BJ (cell line): ENCODE data around the gene APBA2. TPM values are rescaled to one million over a fixed set of nuclear protein-coding genes. Genes with fewer than 3 reads are reported as not detected.

ENCODE experiments used
- CTCF ChIA-PET: fragments of 350-600 bp; formaldehyde crosslinking; extraction: SDS; loops from one replicate; lab custom pipeline; 2021; ENCODE audit warnings: antibody characterized with exemption, inconsistent platforms; lab: Yijun Ruan, JAX
- POLR2A ChIA-PET: fragments of 300-600 bp; sonication (Branson Sonifier 250); formaldehyde crosslinking; extraction: SDS; loops from one replicate; lab custom pipeline; 2021; ENCODE audit warnings: antibody characterized with exemption; lab: Charles Lee
- DNase-seq: peaks from one replicate; pipeline ENCODE4 v3.0.0-alpha.2; 2011; ENCODE audit warnings: low read depth
- H3K27me3 ChIP-seq: 2 replicates; pipeline ENCODE4 v1.6.0; 2011; ENCODE audit warnings: low read length; ENCODE audit not compliant: control insufficient read depth, insufficient read depth
- H3K36me3 ChIP-seq: 2 replicates; pipeline ENCODE4 v1.5.1; 2011; ENCODE audit warnings: low read length; ENCODE audit not compliant: control insufficient read depth, insufficient read depth
- H3K4me3 ChIP-seq: 2 replicates; pipeline ENCODE4 v1.5.1; 2011; ENCODE audit warnings: low read depth, mild to moderate bottlenecking, control low read depth, low read length
- polyA plus RNA-seq: library from polyadenylated mRNA; depleted of rRNA; stranded (reverse); fragments of >200 nt; gene quantifications from 2 replicates; pipeline ENCODE4 v1.2.3, GENCODE V29; 2011
- TF ChIP-seq, protein P1 (sequence below): IDR thresholded peaks from 2 replicates; pipeline ENCODE4 v1.5.1; 2011; ENCODE audit warnings: low read depth, mild to moderate bottlenecking, control low read depth, inconsistent platforms, low read length, moderate library complexity; ENCODE audit not compliant: insufficient read depth

The APBA2 gene
- polyA plus RNA-seq, 1 experiment = 15.1 TPM

DNA sequence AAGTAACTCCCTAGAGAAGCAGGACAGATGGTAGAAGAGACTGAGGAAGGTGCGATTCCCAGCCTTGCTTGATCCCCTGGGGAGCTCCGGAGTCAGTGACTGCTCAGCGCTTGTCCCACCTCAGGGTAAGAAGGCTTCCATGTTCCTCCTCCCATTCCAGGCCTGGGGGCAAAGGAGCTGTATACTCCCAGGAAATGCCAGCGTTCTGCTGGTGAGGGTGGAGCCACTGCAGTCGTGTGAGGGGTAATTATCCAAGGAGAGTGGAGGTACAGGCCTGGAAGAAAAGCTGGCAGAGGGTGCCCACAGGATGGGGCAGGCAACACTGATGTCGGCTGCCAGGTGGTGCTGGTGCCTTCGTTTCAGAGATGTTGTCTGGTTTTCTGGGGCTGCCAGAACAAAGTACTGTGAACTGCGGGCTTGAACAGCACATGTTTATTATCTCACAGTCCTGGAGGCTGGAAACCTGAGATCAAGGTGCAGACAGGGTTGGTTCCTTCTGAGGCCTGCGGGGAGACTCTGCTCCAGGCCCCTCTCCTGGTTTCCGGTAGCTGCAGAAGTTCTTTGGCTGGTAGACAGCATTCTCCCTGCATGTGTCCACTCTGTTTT lies 12.1 kb upstream of the APBA2 start:
- ChIA-PET POLR2A (no interaction called here), CTCF (interaction anchor here (0.6 to 1.9 kb wide), 6 partner anchors 10 to 888 kb away, joined by 3 to 5 read pairs (median 4); no protein-coding TSS in a partner anchor)
- TF ChIP-seq, protein P1, sequence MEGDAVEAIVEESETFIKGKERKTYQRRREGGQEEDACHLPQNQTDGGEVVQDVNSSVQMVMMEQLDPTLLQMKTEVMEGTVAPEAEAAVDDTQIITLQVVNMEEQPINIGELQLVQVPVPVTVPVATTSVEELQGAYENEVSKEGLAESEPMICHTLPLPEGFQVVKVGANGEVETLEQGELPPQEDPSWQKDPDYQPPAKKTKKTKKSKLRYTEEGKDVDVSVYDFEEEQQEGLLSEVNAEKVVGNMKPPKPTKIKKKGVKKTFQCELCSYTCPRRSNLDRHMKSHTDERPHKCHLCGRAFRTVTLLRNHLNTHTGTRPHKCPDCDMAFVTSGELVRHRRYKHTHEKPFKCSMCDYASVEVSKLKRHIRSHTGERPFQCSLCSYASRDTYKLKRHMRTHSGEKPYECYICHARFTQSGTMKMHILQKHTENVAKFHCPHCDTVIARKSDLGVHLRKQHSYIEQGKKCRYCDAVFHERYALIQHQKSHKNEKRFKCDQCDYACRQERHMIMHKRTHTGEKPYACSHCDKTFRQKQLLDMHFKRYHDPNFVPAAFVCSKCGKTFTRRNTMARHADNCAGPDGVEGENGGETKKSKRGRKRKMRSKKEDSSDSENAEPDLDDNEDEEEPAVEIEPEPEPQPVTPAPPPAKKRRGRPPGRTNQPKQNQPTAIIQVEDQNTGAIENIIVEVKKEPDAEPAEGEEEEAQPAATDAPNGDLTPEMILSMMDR = 0 out of 2 replicates have a peak, but pooled peaks have one; percentile 9
- Histone ChIP-seq H3K4me3 (no peak overlapping the region), H3K27me3 (no peaks in the 10 kb centered on the region), H3K36me3 (no peaks in the 10 kb centered on the region)
- no peak for DNase-seq

DNA sequence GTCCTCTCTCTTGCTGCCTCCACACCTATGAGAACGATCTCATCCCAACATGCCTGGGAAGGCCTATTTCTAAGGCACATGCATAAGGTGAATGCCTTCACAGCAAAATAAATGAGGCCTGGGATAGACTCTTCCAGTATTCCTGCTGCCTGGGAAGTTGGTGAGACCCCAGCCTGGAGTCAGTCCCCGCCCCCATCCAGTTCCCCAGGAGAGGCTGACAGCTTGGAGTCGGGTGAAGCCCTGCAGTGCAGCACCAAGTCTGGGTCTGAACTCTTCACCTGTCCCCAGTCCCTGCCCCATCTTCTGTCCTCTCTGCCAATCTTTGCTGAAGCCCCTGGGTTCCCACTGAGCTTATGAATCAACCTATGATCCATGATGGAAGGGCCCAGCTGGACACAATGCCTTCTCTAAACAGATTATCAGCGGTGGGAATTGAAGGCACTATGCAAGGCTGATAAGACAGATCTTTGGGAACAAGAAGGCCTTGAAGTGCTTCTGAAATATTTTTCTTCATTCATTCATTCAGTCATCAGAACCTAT lies 10.2 kb upstream of the APBA2 start:
- DNase-seq = no peak
- no peaks in the 10 kb centered on the region; the same call in 1 of the 2 replicates for H3K27me3 ChIP-seq
- TF ChIP-seq, protein P1 = no peak
- ChIA-PET CTCF (interaction anchor here (1.1 kb wide), 1 partner anchor 10 kb away, joined by 3 read pairs; no protein-coding TSS in a partner anchor), POLR2A (no interaction called here)
- H3K4me3 ChIP-seq = no peak overlapping the region
- no peaks in the 10 kb centered on the region for H3K36me3 ChIP-seq

DNA sequence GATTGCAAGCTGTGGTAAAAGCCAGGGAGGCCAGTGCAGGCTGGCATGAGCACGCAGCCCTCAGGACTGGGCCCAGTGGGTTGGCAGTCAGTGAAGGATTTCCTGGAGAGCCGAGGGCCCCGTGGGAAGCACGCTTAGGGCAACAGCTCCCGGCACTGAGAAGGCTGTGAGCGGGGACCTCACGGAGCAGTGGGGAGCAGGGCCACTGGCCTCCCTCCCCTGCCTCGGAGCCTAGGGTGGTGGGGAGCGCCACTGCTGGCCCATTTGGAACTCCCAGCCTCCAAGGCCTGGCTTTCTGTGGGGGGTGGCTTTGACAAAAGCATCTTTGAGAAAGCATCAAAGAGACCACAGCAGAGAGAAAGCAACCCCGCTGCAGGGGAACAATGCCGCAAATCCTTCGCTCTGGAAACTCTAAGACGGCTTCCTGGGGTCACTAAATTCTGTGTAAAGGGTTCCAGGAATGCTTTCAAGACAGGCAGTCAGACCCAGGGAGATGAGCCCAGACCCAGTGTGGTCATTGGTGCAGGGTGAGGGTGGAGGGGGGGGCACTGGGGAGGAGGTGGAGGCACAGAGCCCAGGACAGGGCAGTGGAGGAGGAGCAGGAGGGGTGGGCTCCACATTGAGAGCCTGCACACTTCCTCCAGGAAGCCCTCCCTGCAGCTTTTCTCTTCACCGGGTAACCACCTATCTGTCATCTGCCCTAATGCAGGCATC lies 9.5 kb upstream of the APBA2 start:
- Histone ChIP-seq H3K27me3 (no peaks in the 10 kb centered on the region; the same call in 1 of the 2 replicates), H3K4me3 (no peak overlapping the region), H3K36me3 (no peaks in the 10 kb centered on the region)
- TF ChIP-seq, protein P1 = no peak
- ChIA-PET CTCF (interaction anchor here (1.1 kb wide), 1 partner anchor 9 kb away, joined by 3 read pairs; no protein-coding TSS in a partner anchor), POLR2A (no interaction called here)
- no peak for DNase-seq

GRCh38 chr15:28876845-28877185 lies 9.0 kb upstream of the APBA2 start:
- ChIA-PET POLR2A (no interaction called here), CTCF (no interaction called here)

More at GRCh38 chr15:28876845-28877185, 9.0 kb upstream of the APBA2 start:
- no peak for DNase-seq
- H3K36me3 ChIP-seq = no peaks in the 10 kb centered on the region
- no peaks in the 10 kb centered on the region; the same call in 1 of the 2 replicates for H3K27me3 ChIP-seq
- TF ChIP-seq, protein P1 = no peak
- H3K4me3 ChIP-seq = no peak overlapping the region
